Measurements from ENCODE around the gene AIRE. TPM values are rescaled to one million over a fixed set of nuclear protein-coding genes. Genes with fewer than 3 reads are reported as not detected.

Gene AIRE
- total and polyA plus RNA-seq, 3 experiments from 2014 or later, result 0.22 TPM; not detected in 2

- H3K27ac Mint-ChIP-seq, result no peak overlapping the region
- no peak overlapping the region for H3K27ac ChIP-seq (ENCODE audit: low read depth, low read length)
- no peak overlapping the region for H3K4me3 Mint-ChIP-seq
- CTCF ChIA-PET, result interaction anchor here (1.3 kb wide), 1 partner anchor 10 kb away, joined by 3 read pairs; no protein-coding TSS in a partner anchor
- no peak for DNase-seq
- no peaks in the 10 kb centered on the region for H3K27me3 ChIP-seq (ENCODE audit: insufficient read depth, low read length, poor library complexity, severe bottlenecking)
- H3K9me3 ChIP-seq (ENCODE audit: low read length), result no peaks in the 10 kb centered on the region
- no peaks in the 10 kb centered on the region for H3K4me1 Mint-ChIP-seq
- H3K9me3 Mint-ChIP-seq, result no peaks in the 10 kb centered on the region
- H3K4me1 ChIP-seq (ENCODE audit: insufficient read depth, low read length), result no peaks in the 10 kb centered on the region
- POLR2A ChIA-PET, result no interaction called here
- no peaks in the 10 kb centered on the region for H3K36me3 Mint-ChIP-seq
- no peaks in the 10 kb centered on the region for H3K36me3 ChIP-seq (ENCODE audit: insufficient read depth, low read length)
- H3K4me3 ChIP-seq (ENCODE audit: low read length), result no peak overlapping the region
- H3K27me3 Mint-ChIP-seq, result no peaks in the 10 kb centered on the region
These were observed 30.1 kb upstream of the AIRE start for GRCh38 chr21:44255511-44255981.

- CTCF ChIA-PET, result interaction anchor here (1.1 kb wide), 1 partner anchor 10 kb away, joined by 3 read pairs; no protein-coding TSS in a partner anchor
- Histone ChIP-seq H3K36me3 (ENCODE audit: insufficient read depth, low read length) (no peaks in the 10 kb centered on the region), H3K4me1 (ENCODE audit: insufficient read depth, low read length) (no peaks in the 10 kb centered on the region), H3K27me3 (ENCODE audit: insufficient read depth, low read length, poor library complexity, severe bottlenecking) (no peaks in the 10 kb centered on the region), H3K9me3 (ENCODE audit: low read length) (no peaks in the 10 kb centered on the region), H3K4me3 (ENCODE audit: low read length) (no peak overlapping the region), H3K27ac (ENCODE audit: low read depth, low read length) (no peak overlapping the region)
- Mint-ChIP-seq H3K27ac (no peak overlapping the region), H3K36me3 (no peaks in the 10 kb centered on the region), H3K27me3 (no peaks in the 10 kb centered on the region), H3K4me1 (no peaks in the 10 kb centered on the region), H3K4me3 (no peak overlapping the region), H3K9me3 (no peaks in the 10 kb centered on the region)
- POLR2A ChIA-PET, result no interaction called here
- no peak for DNase-seq
These were observed 27.5 kb upstream of the AIRE start for GRCh38 chr21:44258056-44258725.

GRCh38 chr21:44259082-44259705 is 26.5 kb upstream of the AIRE start:
- Mint-ChIP-seq H3K4me3 (no peak overlapping the region), H3K36me3 (no peaks in the 10 kb centered on the region), H3K27me3 (no peaks in the 10 kb centered on the region), H3K4me1 (no peaks in the 10 kb centered on the region), H3K9me3 (no peaks in the 10 kb centered on the region), H3K27ac (no peak overlapping the region)
- Histone ChIP-seq H3K9me3 (ENCODE audit: low read length) (no peaks in the 10 kb centered on the region), H3K4me3 (ENCODE audit: low read length) (no peak overlapping the region), H3K27me3 (ENCODE audit: insufficient read depth, low read length, poor library complexity, severe bottlenecking) (no peaks in the 10 kb centered on the region), H3K27ac (ENCODE audit: low read depth, low read length) (no peak overlapping the region), H3K4me1 (ENCODE audit: insufficient read depth, low read length) (no peaks in the 10 kb centered on the region), H3K36me3 (ENCODE audit: insufficient read depth, low read length) (no peaks in the 10 kb centered on the region)
- ChIA-PET CTCF (interaction anchor here (1.1 kb wide), 1 partner anchor 9 kb away, joined by 3 read pairs; no protein-coding TSS in a partner anchor), POLR2A (no interaction called here)
- no peak for DNase-seq

GRCh38 chr21:44260066-44260465 is 25.6 kb upstream of the AIRE start:
- ChIA-PET POLR2A (no interaction called here), CTCF (no interaction called here)
- Mint-ChIP-seq H3K27me3 (no peaks in the 10 kb centered on the region), H3K4me1 (no peaks in the 10 kb centered on the region), H3K36me3 (no peaks in the 10 kb centered on the region), H3K9me3 (no peaks in the 10 kb centered on the region), H3K4me3 (no peak overlapping the region), H3K27ac (no peak overlapping the region)
- H3K4me3 ChIP-seq (ENCODE audit: low read length), result no peak overlapping the region
- H3K36me3 ChIP-seq (ENCODE audit: insufficient read depth, low read length), result no peaks in the 10 kb centered on the region
- no peaks in the 10 kb centered on the region for H3K27me3 ChIP-seq (ENCODE audit: insufficient read depth, low read length, poor library complexity, severe bottlenecking)
- DNase-seq, result no peak
- no peak overlapping the region for H3K27ac ChIP-seq (ENCODE audit: low read depth, low read length)
- no peaks in the 10 kb centered on the region for H3K9me3 ChIP-seq (ENCODE audit: low read length)
- H3K4me1 ChIP-seq (ENCODE audit: insufficient read depth, low read length), result no peaks in the 10 kb centered on the region

GRCh38 chr21:44260791-44261631 is 24.7 kb upstream of the AIRE start:
- CTCF ChIA-PET, result no interaction called here
- no peaks in the 10 kb centered on the region for H3K9me3 Mint-ChIP-seq
- POLR2A ChIA-PET, result no interaction called here

GRCh38 chr21:44261675-44262295 is 23.9 kb upstream of the AIRE start, which contains the start of gene DNMT3L:
Gene DNMT3L, minus strand, starts transcription at chr21:44261897. Its CDS starts 638 bp downstream, at chr21:44261259.
- Histone ChIP-seq H3K4me3 (ENCODE audit: low read length) (no peak within 1 kb of the TSS), H3K4me1 (ENCODE audit: insufficient read depth, low read length) (no peaks in the 10 kb centered on the region), H3K9me3 (ENCODE audit: low read length) (no peaks in the 10 kb centered on the region), H3K36me3 (ENCODE audit: insufficient read depth, low read length) (no peaks in the 10 kb centered on the region), H3K27me3 (ENCODE audit: insufficient read depth, low read length, poor library complexity, severe bottlenecking) (no peaks in the 10 kb centered on the region), H3K27ac (ENCODE audit: low read depth, low read length) (no peak within 1 kb of the TSS)
- no peak for DNase-seq
- POLR2A ChIA-PET, result no interaction called here
- H3K36me3 Mint-ChIP-seq, result no peaks in the 10 kb centered on the region
- H3K4me3 Mint-ChIP-seq, result no peak within 1 kb of the TSS
- CTCF ChIA-PET, result no interaction called here
- no peaks in the 10 kb centered on the region for H3K9me3 Mint-ChIP-seq
- no peak within 1 kb of the TSS for H3K27ac Mint-ChIP-seq
- no peaks in the 10 kb centered on the region for H3K27me3 Mint-ChIP-seq
- no peaks in the 10 kb centered on the region for H3K4me1 Mint-ChIP-seq

More at GRCh38 chr21:44260791-44261631, 24.7 kb upstream of the AIRE start:
- Mint-ChIP-seq H3K4me3 (no peak overlapping the region), H3K27me3 (no peaks in the 10 kb centered on the region), H3K36me3 (no peaks in the 10 kb centered on the region), H3K4me1 (no peaks in the 10 kb centered on the region), H3K27ac (no peak overlapping the region)
- H3K9me3 ChIP-seq (ENCODE audit: low read length), result no peaks in the 10 kb centered on the region
- no peak for DNase-seq
- no peak overlapping the region for H3K4me3 ChIP-seq (ENCODE audit: low read length)
- no peaks in the 10 kb centered on the region for H3K36me3 ChIP-seq (ENCODE audit: insufficient read depth, low read length)
- no peaks in the 10 kb centered on the region for H3K4me1 ChIP-seq (ENCODE audit: insufficient read depth, low read length)
- no peaks in the 10 kb centered on the region for H3K27me3 ChIP-seq (ENCODE audit: insufficient read depth, low read length, poor library complexity, severe bottlenecking)
- no peak overlapping the region for H3K27ac ChIP-seq (ENCODE audit: low read depth, low read length)

- no peaks in the 10 kb centered on the region for H3K9me3 ChIP-seq (ENCODE audit: low read length)
- CTCF ChIA-PET, result interaction anchor here (2.0 kb wide), 1 partner anchor 35 kb away, joined by 4 read pairs; no protein-coding TSS in a partner anchor
These were observed 23.2 kb upstream of the AIRE start for GRCh38 chr21:44262338-44263056.

More at GRCh38 chr21:44262338-44263056, 23.2 kb upstream of the AIRE start:
- no peak overlapping the region for H3K27ac Mint-ChIP-seq
- H3K4me1 Mint-ChIP-seq, result no peaks in the 10 kb centered on the region
- Histone ChIP-seq H3K36me3 (ENCODE audit: insufficient read depth, low read length) (no peaks in the 10 kb centered on the region), H3K27ac (ENCODE audit: low read depth, low read length) (no peak overlapping the region), H3K4me3 (ENCODE audit: low read length) (no peak overlapping the region), H3K4me1 (ENCODE audit: insufficient read depth, low read length) (no peaks in the 10 kb centered on the region), H3K27me3 (ENCODE audit: insufficient read depth, low read length, poor library complexity, severe bottlenecking) (no peaks in the 10 kb centered on the region)
- DNase-seq, result no peak
- H3K27me3 Mint-ChIP-seq, result no peaks in the 10 kb centered on the region
- no peak overlapping the region for H3K4me3 Mint-ChIP-seq
- no peaks in the 10 kb centered on the region for H3K36me3 Mint-ChIP-seq
- POLR2A ChIA-PET, result no interaction called here
- H3K9me3 Mint-ChIP-seq, result no peaks in the 10 kb centered on the region
